Endothelial cell of umbilical vein (primary cell): ENCODE measurements around the gene CLDN19. TPM values are rescaled to one million over a fixed set of nuclear protein-coding genes. Genes with fewer than 3 reads are reported as not detected.

Experiments used
- BruUV-seq: library from RNA; stranded (reverse); fragments of 400-500 nt; replicated peaks from 2 replicates; lab custom pipeline; 2021; lab: Mats Ljungman, UMichigan
- CTCF ChIA-PET: fragments of 300-600, 350-600 bp; sonication (Branson Sonifier 250); formaldehyde crosslinking; loops from one replicate; lab custom pipeline; 2021; ENCODE audit warnings: antibody characterized with exemption, inconsistent platforms; lab: Charles Lee
- POLR2A ChIA-PET: fragments of 300-600, 350-600 bp; sonication (Branson Sonifier 250); formaldehyde crosslinking; loops from one replicate; lab custom pipeline; 2021; ENCODE audit warnings: antibody characterized with exemption, inconsistent platforms; lab: Charles Lee
- DNase-seq: peaks from one replicate; pipeline ENCODE4 v3.0.0-alpha.2; 2011; ENCODE audit warnings: low read depth, low spot score
- FAIRE-seq: peaks from 2 replicates; lab custom pipeline; 2011; peaks lifted over from hg19 to GRCh38; lab: Jason Lieb, UNC
- H2AFZ ChIP-seq: 2 replicates; pipeline ENCODE4 v1.6.0; 2012; ENCODE audit warnings: low read depth, low read length, control low read depth, inconsistent platforms
- H3K27ac ChIP-seq: 2 replicates; pipeline ENCODE4 v1.5.1; 2011; ENCODE audit warnings: low read depth, mild to moderate bottlenecking, control low read depth, low read length, moderate library complexity; ENCODE audit not compliant: insufficient read depth
- H3K27me3 ChIP-seq, 2 experiments: 2 replicates each; pipeline versions ENCODE4 v1.6.0 to v1.6.1; 2011; ENCODE audit warnings: low read length in 2 of 2, mixed read lengths in 1 of 2; ENCODE audit not compliant: control insufficient read depth in 2 of 2, insufficient read depth in 2 of 2
- H3K36me3 ChIP-seq, 2 experiments: 2 replicates in 1 of 2; 3 replicates in 1 of 2; pipeline ENCODE4 v1.5.1; 2011; ENCODE audit warnings: low read length in 2 of 2, mild to moderate bottlenecking in 1 of 2, moderate library complexity in 1 of 2; ENCODE audit not compliant: control insufficient read depth in 2 of 2, insufficient read depth in 2 of 2; ENCODE audit errors: extremely low read depth in 1 of 2
- H3K4me1 ChIP-seq: 3 replicates; pipeline ENCODE4 v1.5.1; 2011; ENCODE audit warnings: mild to moderate bottlenecking, low read length; ENCODE audit not compliant: control insufficient read depth, insufficient read depth; ENCODE audit errors: extremely low read depth
- H3K4me2 ChIP-seq: 2 replicates; pipeline ENCODE4 v1.6.1; 2011; ENCODE audit warnings: low read length, control low read depth, mixed read lengths; ENCODE audit not compliant: insufficient read depth
- H3K4me3 ChIP-seq, 3 experiments: fragments of 200-600 bp in 1 of 3; sonication (generic), shearing (Covaris generic) in 1 of 3; replicated peaks in 1 of 3; 2 replicates each; pipeline ENCODE4 v1.5.1; 2011 to 2016; ENCODE audit warnings: control low read depth in 3 of 3, low read length in 3 of 3, mild to moderate bottlenecking in 2 of 3, inconsistent platforms in 1 of 3, low read depth in 1 of 3, moderate library complexity in 1 of 3; ENCODE audit not compliant: insufficient read depth in 1 of 3
- H3K79me2 ChIP-seq: 2 replicates; pipeline ENCODE4 v1.6.0; 2012; ENCODE audit warnings: low read length, inconsistent platforms; ENCODE audit not compliant: control insufficient read depth, insufficient read depth
- H3K9ac ChIP-seq: replicated peaks from 2 replicates; pipeline ENCODE3; 2011; ENCODE audit warnings: low read length, control low read depth; ENCODE audit not compliant: insufficient read depth; ENCODE audit errors: extremely low read depth
- H3K9me1 ChIP-seq: replicated peaks from 3 replicates; pipeline ENCODE4 v1.6.0; 2011; ENCODE audit warnings: mild to moderate bottlenecking, low read length; ENCODE audit not compliant: control insufficient read depth, insufficient read depth; ENCODE audit errors: extremely low read depth
- H3K9me3 ChIP-seq: replicated peaks from 2 replicates; pipeline ENCODE4 v1.5.1; 2012; ENCODE audit warnings: low read length, inconsistent platforms; ENCODE audit not compliant: control insufficient read depth, insufficient read depth
- H4K20me1 ChIP-seq: replicated peaks from 2 replicates; pipeline ENCODE3; 2011; ENCODE audit warnings: mild to moderate bottlenecking, low read length; ENCODE audit not compliant: control insufficient read depth, insufficient read depth; ENCODE audit errors: extremely low read depth
- CTCF ChIP-seq, 2 donors: IDR thresholded peaks; 1 replicate in 1 of 2; 2 replicates in 1 of 2; pipeline ENCODE4 v1.5.1; 2011; ENCODE audit warnings: low read length in 2 of 2, mild to moderate bottlenecking in 2 of 2, moderate library complexity in 2 of 2, control low read depth in 1 of 2, inconsistent platforms in 1 of 2, low read depth in 1 of 2; ENCODE audit not compliant: insufficient read depth in 1 of 2; ENCODE audit errors: extremely low read depth in 1 of 2
- MAX ChIP-seq: IDR thresholded peaks from 2 replicates; pipeline ENCODE4 v1.6.1; 2011; ENCODE audit not compliant: insufficient read depth, insufficient read length
- dilution Hi-C: fragments of 300-500 bp; cut with MboI; formaldehyde crosslinking; loops from one replicate; pipeline ENCODE4 v1.15.0; 2019; ENCODE audit warnings: low sequenced_read_pairs; ENCODE audit not compliant: extremely low pct_ligation_motif_present
- intact Hi-C: fragments of 100-400 bp; cut with micrococcal nuclease; formaldehyde crosslinking; loops from one replicate; pipeline ENCODE4 v1.10.0; 2022
- polyA plus RNA-seq, 4 experiments: library from polyadenylated mRNA; depleted of rRNA in 3 of 4; stranded (reverse) in 3 of 4; unstranded in 1 of 4; fragments of >200 nt; gene quantifications; 2 replicates each; pipeline versions ENCODE4 v1.2.1 to v1.2.3, GENCODE V29; 2011 to 2012; ENCODE audit warnings: missing spikeins in 1 of 4
- total RNA-seq: library from RNA; stranded (reverse); gene quantifications from 2 replicates; pipeline ENCODE4 v1.2.3, GENCODE V29; 2021

Gene CLDN19
- total and polyA plus RNA-seq, 2 donors (not counting 3 experiments of a cell fraction or from before 2014, with no cell fraction given): not detected

GRCh38 chr1:42767510-42768000 is 27.5 kb upstream of the CLDN19 start:
- DNase-seq (no peak), FAIRE-seq (no peak)
- dilution Hi-C loops: no loop called here
- H3K27me3 ChIP-seq: no peaks in the 10 kb centered on the region
- peak overlapping the region; percentile 86 for H3K4me2 ChIP-seq
- no peaks in the 10 kb centered on the region for H4K20me1 ChIP-seq
- TF ChIP-seq CTCF (IDR thresholded peaks at IDR 0.05; ENCODE audit: extremely low read depth in 1 of 2, insufficient read depth in 1 of 2, low read depth in 1 of 2, low read length in 2 of 2) (no peak), MAX (no peak)
- peak overlapping the region; percentile 25 for H2AFZ ChIP-seq
- peak overlapping the region; percentile 39 for H3K27ac ChIP-seq
- H3K79me2 ChIP-seq: peaks cover 64% of the 10 kb centered on the region
- H3K9me1 ChIP-seq: no peaks in the 10 kb centered on the region
- H3K9ac ChIP-seq: peak overlapping the region; percentile 83
- no TSS peak for BruUV-seq
- peak overlapping the region; percentile 22 to 91 (median 90) for H3K4me3 ChIP-seq
- CTCF ChIA-PET: interaction anchor here (0.8 to 3.7 kb wide), 11 partner anchors 9 to 306 kb away, joined by 3 to 32 read pairs (median 6); partner anchors contain the start of gene YBX1
- H3K36me3 ChIP-seq: no peaks in the 10 kb centered on the region
- POLR2A ChIA-PET: interaction anchor here (0.7 to 1.7 kb wide), 6 partner anchors 10 to 440 kb away, joined by 3 to 6 read pairs (median 4); partner anchors contain the start of genes ERMAP, SVBP and ZNF691
- intact Hi-C loops: loop anchor here (1.0 to 5.0 kb wide), 5 partner anchors 50 to 310 kb away; partner anchors contain the start of genes ERMAP, PPCS, PPIH and SVBP
- no peaks in the 10 kb centered on the region for H3K9me3 ChIP-seq
- H3K4me1 ChIP-seq: peaks cover 20% of the 10 kb centered on the region
